OCI-LY7 (cell line): ENCODE results near the gene ATP5F1E.

Experiments
- CTCF ChIP-seq: fragments of 200-600 bp; sonication (generic); conservative IDR thresholded peaks from 2 replicates; pipeline ENCODE4 v1.5.1; 2014; ENCODE audit warnings: mild to moderate bottlenecking, antibody characterized with exemption, low read length, moderate library complexity, mixed read lengths
- EZH2phosphoT487 ChIP-seq: fragments of 200-600 bp; sonication (generic); IDR thresholded peaks from 2 replicates; pipeline ENCODE4 v1.6.1; 2018; ENCODE audit warnings: low read depth, borderline replicate concordance, mild to moderate bottlenecking, mixed run types, antibody characterized with exemption, low read length, moderate library complexity, mixed read lengths

GRCh38 chr20:59077705-59078104 is 45.6 kb upstream of the ATP5F1E start:
- no peak for TF ChIP-seq CTCF
- TF ChIP-seq EZH2phosphoT487: no peak
